Measurements from ENCODE around the gene AAK1. TPM values are rescaled to one million over a fixed set of nuclear protein-coding genes. Genes with fewer than 3 reads are reported as not detected.

The AAK1 gene
- total RNA-seq, 1 donor from 2014 or later = 76.2 TPM

GRCh38 chr2:69529480-69529879 lies 114.1 kb downstream of the AAK1 start:
- DNase-seq (ENCODE audit: missing footprints) = no peak
- intact Hi-C loops (cut with DNase I) = no loop called here
- ATAC-seq = no peak

GRCh38 chr2:69525261-69525660 lies 118.3 kb downstream of the AAK1 start:
- intact Hi-C loops (cut with DNase I) = no loop called here

GRCh38 chr2:69524799-69525198 lies 118.7 kb downstream of the AAK1 start:
- intact Hi-C loops (cut with DNase I) = no loop called here
- no peak for ATAC-seq

More at GRCh38 chr2:69525261-69525660, 118.3 kb downstream of the AAK1 start:
- ATAC-seq = no peak
- no peak for DNase-seq (ENCODE audit: missing footprints)

GRCh38 chr2:69521747-69522146 lies 121.8 kb downstream of the AAK1 start:
- intact Hi-C loops (cut with DNase I) = no loop called here
- ATAC-seq = no peak
- DNase-seq (ENCODE audit: missing footprints) = no peak

More at GRCh38 chr2:69524799-69525198, 118.7 kb downstream of the AAK1 start:
- no peak for DNase-seq (ENCODE audit: missing footprints)

- intact Hi-C loops (cut with DNase I) = no loop called here
- ATAC-seq (no peak), DNase-seq (ENCODE audit: missing footprints) (no peak)
These were observed 124.7 kb downstream of the AAK1 start for GRCh38 chr2:69518841-69519240.

- no peak for DNase-seq (ENCODE audit: missing footprints)
- intact Hi-C loops (cut with DNase I) = no loop called here
- ATAC-seq = no peak
These were observed 126.1 kb downstream of the AAK1 start for GRCh38 chr2:69517410-69517809.

- ATAC-seq = no peak
These were observed 128.7 kb downstream of the AAK1 start for GRCh38 chr2:69514819-69515218.

GRCh38 chr2:69514406-69514805 lies 129.1 kb downstream of the AAK1 start:
- intact Hi-C loops (cut with DNase I) = no loop called here
- ATAC-seq (peak; percentile 50), DNase-seq (ENCODE audit: missing footprints) (no peak)

More at GRCh38 chr2:69514819-69515218, 128.7 kb downstream of the AAK1 start:
- DNase-seq (ENCODE audit: missing footprints) = no peak
- intact Hi-C loops (cut with DNase I) = no loop called here

GRCh38 chr2:69512446-69512845 lies 131.1 kb downstream of the AAK1 start:
- ATAC-seq (peak; percentile 55), DNase-seq (ENCODE audit: missing footprints) (no peak)
- intact Hi-C loops (cut with DNase I) = no loop called here

GRCh38 chr2:69510204-69510603 lies 133.3 kb downstream of the AAK1 start:
- DNase-seq (ENCODE audit: missing footprints) (no peak), ATAC-seq (no peak)
- intact Hi-C loops (cut with DNase I) = no loop called here

- no peak for ATAC-seq
- intact Hi-C loops (cut with DNase I) = no loop called here
- no peak for DNase-seq (ENCODE audit: missing footprints)
These were observed 133.8 kb downstream of the AAK1 start for GRCh38 chr2:69509750-69510140.

GRCh38 chr2:69509011-69509749 lies 134.4 kb downstream of the AAK1 start:
- ATAC-seq (peak; percentile 47), DNase-seq (ENCODE audit: missing footprints) (no peak)
- intact Hi-C loops (cut with DNase I) = no loop called here

GRCh38 chr2:69505710-69506109 lies 137.8 kb downstream of the AAK1 start:
- intact Hi-C loops (cut with DNase I) = no loop called here
- ATAC-seq = no peak
- DNase-seq (ENCODE audit: missing footprints) = no peak

- intact Hi-C loops (cut with DNase I) = no loop called here
- DNase-seq (ENCODE audit: missing footprints) (no peak), ATAC-seq (no peak)
These were observed 142.2 kb downstream of the AAK1 start for GRCh38 chr2:69501301-69501700.

- no peak for ATAC-seq
- no peak for DNase-seq (ENCODE audit: missing footprints)
- intact Hi-C loops (cut with DNase I) = no loop called here
These were observed 143.6 kb downstream of the AAK1 start for GRCh38 chr2:69499966-69500365.

- intact Hi-C loops (cut with DNase I) = no loop called here
- no peak for ATAC-seq
- DNase-seq (ENCODE audit: missing footprints) = no peak
These were observed 144.3 kb downstream of the AAK1 start for GRCh38 chr2:69499242-69499641.

GRCh38 chr2:69495861-69496260 lies 147.7 kb downstream of the AAK1 start:
- ATAC-seq (no peak), DNase-seq (ENCODE audit: missing footprints) (no peak)
- intact Hi-C loops (cut with DNase I) = no loop called here

GRCh38 chr2:69495008-69495407 lies 148.5 kb downstream of the AAK1 start:
- intact Hi-C loops (cut with DNase I) = no loop called here
- DNase-seq (ENCODE audit: missing footprints) (no peak), ATAC-seq (peak; percentile 42)

- intact Hi-C loops (cut with DNase I) = no loop called here
- DNase-seq (ENCODE audit: missing footprints) (no peak), ATAC-seq (no peak)
These were observed 149.4 kb downstream of the AAK1 start for GRCh38 chr2:69494126-69494525.

- intact Hi-C loops (cut with DNase I) = no loop called here
- no peak for DNase-seq (ENCODE audit: missing footprints)
- peak; percentile 68 for ATAC-seq
These were observed 150.3 kb downstream of the AAK1 start for GRCh38 chr2:69493268-69493667.

GRCh38 chr2:69491864-69492263 lies 151.7 kb downstream of the AAK1 start:
- intact Hi-C loops (cut with DNase I) = no loop called here
- no peak for ATAC-seq

More at GRCh38 chr2:69491864-69492263, 151.7 kb downstream of the AAK1 start:
- no peak for DNase-seq (ENCODE audit: missing footprints)
